ENCODE results near the gene PTBP2. TPM values are rescaled to one million over a fixed set of nuclear protein-coding genes. Genes with fewer than 3 reads are reported as not detected.

PTBP2 gene
- total RNA-seq, 2 experiments from 2014 or later: 36.9 to 46.0 TPM

DNA sequence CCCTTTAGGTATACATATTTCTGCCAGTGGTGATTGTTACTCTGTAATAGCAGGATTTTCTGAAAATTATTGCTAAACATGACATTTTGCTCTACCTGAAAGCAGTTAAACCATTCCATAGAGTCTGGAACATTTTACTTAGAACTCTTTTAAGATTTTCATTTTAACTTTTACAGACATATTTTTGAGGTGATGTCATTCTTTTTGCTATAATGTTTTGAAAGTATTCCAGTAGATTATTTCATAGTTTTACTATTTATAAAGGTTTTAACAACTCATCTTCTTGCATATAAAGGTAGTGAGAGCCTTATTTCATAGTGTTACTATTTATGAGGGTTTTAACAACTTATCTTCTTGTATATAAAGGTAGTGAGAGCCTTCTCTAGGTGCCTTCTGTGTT is 42.9 kb downstream of the PTBP2 start:
- peaks cover 67% of the 10 kb centered on the region for H3K36me3 ChIP-seq (ENCODE audit: insufficient read depth, low read length)
- DNase-seq (ENCODE audit: low spot score): no peak
- H2AFZ ChIP-seq (ENCODE audit: low read length): no peak overlapping the region
- H3K4me2 ChIP-seq (ENCODE audit: low read length): no peak overlapping the region
- peaks cover 11% of the 10 kb centered on the region; the same call in 1 of the 2 replicates for H4K20me1 ChIP-seq (ENCODE audit: insufficient read depth, low read length)
- H3K4me3 ChIP-seq (ENCODE audit: low read depth, low read length, poor library complexity, severe bottlenecking): no peak overlapping the region
- H3K9me3 ChIP-seq (ENCODE audit: low read length): no peaks in the 10 kb centered on the region
- CTCF ChIA-PET (ENCODE audit: unreplicated experiment): no interaction called here
- peaks cover 20% of the 10 kb centered on the region; the same call in 1 of the 2 replicates for H3K79me2 ChIP-seq (ENCODE audit: insufficient read depth, low read depth, low read length)
- no peaks in the 10 kb centered on the region for H3K9me2 ChIP-seq (ENCODE audit: insufficient read depth, low read length)
- TF ChIP-seq, protein P1, sequence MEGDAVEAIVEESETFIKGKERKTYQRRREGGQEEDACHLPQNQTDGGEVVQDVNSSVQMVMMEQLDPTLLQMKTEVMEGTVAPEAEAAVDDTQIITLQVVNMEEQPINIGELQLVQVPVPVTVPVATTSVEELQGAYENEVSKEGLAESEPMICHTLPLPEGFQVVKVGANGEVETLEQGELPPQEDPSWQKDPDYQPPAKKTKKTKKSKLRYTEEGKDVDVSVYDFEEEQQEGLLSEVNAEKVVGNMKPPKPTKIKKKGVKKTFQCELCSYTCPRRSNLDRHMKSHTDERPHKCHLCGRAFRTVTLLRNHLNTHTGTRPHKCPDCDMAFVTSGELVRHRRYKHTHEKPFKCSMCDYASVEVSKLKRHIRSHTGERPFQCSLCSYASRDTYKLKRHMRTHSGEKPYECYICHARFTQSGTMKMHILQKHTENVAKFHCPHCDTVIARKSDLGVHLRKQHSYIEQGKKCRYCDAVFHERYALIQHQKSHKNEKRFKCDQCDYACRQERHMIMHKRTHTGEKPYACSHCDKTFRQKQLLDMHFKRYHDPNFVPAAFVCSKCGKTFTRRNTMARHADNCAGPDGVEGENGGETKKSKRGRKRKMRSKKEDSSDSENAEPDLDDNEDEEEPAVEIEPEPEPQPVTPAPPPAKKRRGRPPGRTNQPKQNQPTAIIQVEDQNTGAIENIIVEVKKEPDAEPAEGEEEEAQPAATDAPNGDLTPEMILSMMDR (conservative IDR thresholded peaks at IDR 0.05; ENCODE audit: low read length): no peak
- TF ChIP-seq EZH2phosphoT487 (IDR thresholded peaks at IDR 0.05; ENCODE audit: borderline replicate concordance, low read depth, low read length): no peak
- H3K27ac ChIP-seq (ENCODE audit: low read depth, low read length, poor library complexity, severe bottlenecking): no peak overlapping the region
- intact Hi-C loops (cut with micrococcal nuclease; ENCODE audit: unreplicated experiment): no loop called here
- H3K4me1 ChIP-seq (ENCODE audit: insufficient read depth, low read length, poor library complexity, severe bottlenecking): no peaks in the 10 kb centered on the region
- no TSS peak for BruUV-seq (replicated peaks)
- POLR2A ChIA-PET: interaction anchor here (1.3 kb wide), 1 partner anchor 14 kb away, joined by 4 read pairs; no protein-coding TSS in a partner anchor

- POLR2A ChIA-PET: interaction anchor here (0.7 to 1.3 kb wide), 3 partner anchors 8 to 1406 kb away, joined by 3 read pairs; no protein-coding TSS in a partner anchor
- DNase-seq (ENCODE audit: low spot score): no peak
- Histone ChIP-seq H4K20me1 (ENCODE audit: insufficient read depth, low read length) (peaks cover 8% of the 10 kb centered on the region; the same call in 1 of the 2 replicates), H3K9me2 (ENCODE audit: insufficient read depth, low read length) (no peaks in the 10 kb centered on the region), H3K79me2 (ENCODE audit: insufficient read depth, low read depth, low read length) (peaks cover 29% of the 10 kb centered on the region; the same call in 1 of the 2 replicates), H3K27ac (ENCODE audit: low read depth, low read length, poor library complexity, severe bottlenecking) (no peak overlapping the region), H3K4me2 (ENCODE audit: low read length) (no peak overlapping the region), H3K4me3 (ENCODE audit: low read depth, low read length, poor library complexity, severe bottlenecking) (no peak overlapping the region), H3K4me1 (ENCODE audit: insufficient read depth, low read length, poor library complexity, severe bottlenecking) (no peaks in the 10 kb centered on the region), H2AFZ (ENCODE audit: low read length) (no peak overlapping the region), H3K36me3 (ENCODE audit: insufficient read depth, low read length) (peaks cover 86% of the 10 kb centered on the region), H3K9me3 (ENCODE audit: low read length) (no peaks in the 10 kb centered on the region)
- no TSS peak for BruUV-seq (replicated peaks)
- intact Hi-C loops (cut with micrococcal nuclease; ENCODE audit: unreplicated experiment): no loop called here
- CTCF ChIA-PET (ENCODE audit: unreplicated experiment): no interaction called here
- TF ChIP-seq EZH2phosphoT487 (IDR thresholded peaks at IDR 0.05; ENCODE audit: borderline replicate concordance, low read depth, low read length): no peak
- TF ChIP-seq, protein P1 (conservative IDR thresholded peaks at IDR 0.05; ENCODE audit: low read length): no peak
These were observed 50.3 kb downstream of the PTBP2 start for GRCh38 chr1:96771847-96772246.

DNA sequence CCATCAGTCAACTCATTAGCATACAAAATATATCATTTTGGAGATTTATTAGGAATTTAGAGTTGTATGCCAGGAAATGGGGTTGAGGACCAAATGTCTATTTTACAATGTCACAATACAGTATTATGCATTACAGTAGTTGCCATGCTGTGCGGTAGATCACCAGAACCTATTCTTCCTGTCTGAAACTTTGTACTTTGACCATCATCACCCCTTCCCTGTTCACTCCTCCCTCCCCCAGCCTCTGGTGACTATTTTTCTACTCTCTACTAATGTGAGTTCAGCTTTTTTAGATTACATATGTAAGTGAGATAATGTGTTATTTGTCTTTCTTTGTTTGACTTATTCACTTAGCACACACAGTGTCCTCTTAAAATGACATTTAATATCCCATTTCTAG is 50.8 kb downstream of the PTBP2 start:
- CTCF ChIA-PET (ENCODE audit: unreplicated experiment): no interaction called here
- BruUV-seq (replicated peaks): no TSS peak
- POLR2A ChIA-PET: interaction anchor here (0.9 to 1.3 kb wide), 2 partner anchors 8 to 14 kb away, joined by 3 read pairs; no protein-coding TSS in a partner anchor

More for the DNA sequence above, 50.8 kb downstream of the PTBP2 start:
- H3K27ac ChIP-seq (ENCODE audit: low read depth, low read length, poor library complexity, severe bottlenecking): no peak overlapping the region
- H3K4me1 ChIP-seq (ENCODE audit: insufficient read depth, low read length, poor library complexity, severe bottlenecking): no peaks in the 10 kb centered on the region
- H3K4me3 ChIP-seq (ENCODE audit: low read depth, low read length, poor library complexity, severe bottlenecking): no peak overlapping the region
- no peaks in the 10 kb centered on the region for H3K9me3 ChIP-seq (ENCODE audit: low read length)
- TF ChIP-seq, protein P1 (conservative IDR thresholded peaks at IDR 0.05; ENCODE audit: low read length): no peak
- TF ChIP-seq EZH2phosphoT487 (IDR thresholded peaks at IDR 0.05; ENCODE audit: borderline replicate concordance, low read depth, low read length): no peak
- H3K9me2 ChIP-seq (ENCODE audit: insufficient read depth, low read length): no peaks in the 10 kb centered on the region
- no peak overlapping the region for H2AFZ ChIP-seq (ENCODE audit: low read length)
- H3K79me2 ChIP-seq (ENCODE audit: insufficient read depth, low read depth, low read length): peaks cover 29% of the 10 kb centered on the region; the same call in 1 of the 2 replicates
- H4K20me1 ChIP-seq (ENCODE audit: insufficient read depth, low read length): peaks cover 8% of the 10 kb centered on the region; the same call in 1 of the 2 replicates
- intact Hi-C loops (cut with micrococcal nuclease; ENCODE audit: unreplicated experiment): no loop called here
- H3K4me2 ChIP-seq (ENCODE audit: low read length): no peak overlapping the region
- DNase-seq (ENCODE audit: low spot score): no peak
- H3K36me3 ChIP-seq (ENCODE audit: insufficient read depth, low read length): peaks cover 89% of the 10 kb centered on the region
